Hepatocyte (in vitro differentiated cells): ENCODE measurements around the gene DNER.

Experiments used
- CTCF ChIP-seq: fragments of 200-600 bp; sonication (generic); IDR thresholded peaks from 2 replicates; pipeline ENCODE4 v1.5.1; 2016; ENCODE audit warnings: antibody characterized with exemption, mild to moderate bottlenecking; ENCODE audit not compliant: poor library complexity
- EZH2 ChIP-seq: fragments of 200-600 bp; sonication (generic); IDR thresholded peaks from 2 replicates; pipeline ENCODE4 v1.6.1; 2016; ENCODE audit warnings: antibody characterized with exemption, mild to moderate bottlenecking, borderline replicate concordance
- EZH2phosphoT487 ChIP-seq: fragments of 200-600 bp; sonication (generic); IDR thresholded peaks from one replicate; pipeline ENCODE4 v1.6.1; 2018; ENCODE audit warnings: antibody characterized with exemption, mild to moderate bottlenecking, low read depth, moderate library complexity; ENCODE audit not compliant: unreplicated experiment, severe bottlenecking

- TF ChIP-seq EZH2 = no peak
- TF ChIP-seq CTCF = no peak
- TF ChIP-seq EZH2phosphoT487 = no peak
Observed at GRCh38 chr2:229314117-229314516, 400.2 kb downstream of the DNER start.
